ENCODE data around the gene CDKAL1.
"Not testable (repeated sequence)": the region's sequence is repeated elsewhere in the genome, so short reads cannot be mapped to it uniquely, and the experiment has no call there.

CDKAL1 gene

DNA sequence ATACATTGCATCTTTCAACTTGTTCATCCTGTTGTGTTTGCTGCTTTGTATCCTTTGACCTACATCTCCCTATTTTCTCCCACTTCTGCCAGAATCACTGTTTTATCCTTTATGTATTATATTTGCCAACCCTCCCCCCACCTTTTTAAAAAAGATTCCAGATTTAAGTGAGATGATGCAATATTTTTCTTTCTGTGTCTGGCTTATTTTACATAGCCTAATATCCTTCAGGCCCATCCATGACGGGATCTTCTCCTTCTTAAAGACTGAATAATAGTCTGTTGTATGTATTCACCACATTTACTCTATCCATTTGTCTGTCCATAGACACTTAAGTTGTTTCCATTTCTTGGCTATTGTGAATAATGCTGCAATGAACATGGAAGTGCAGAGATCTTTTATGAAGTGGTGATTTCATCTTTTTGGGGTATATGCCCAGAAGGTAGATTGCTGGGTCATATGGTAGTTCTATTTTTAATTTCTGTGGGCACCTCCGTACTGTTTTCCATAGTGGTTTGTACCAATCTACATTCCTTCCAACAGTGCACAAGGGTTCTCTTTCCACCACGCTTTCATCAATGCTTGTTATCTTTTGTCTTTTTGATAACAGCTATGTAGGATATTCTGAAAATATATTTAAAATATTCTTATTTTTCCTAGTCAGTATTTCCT, 181.0 kb downstream of the CDKAL1 start:
- no peak for DNase-seq

DNA sequence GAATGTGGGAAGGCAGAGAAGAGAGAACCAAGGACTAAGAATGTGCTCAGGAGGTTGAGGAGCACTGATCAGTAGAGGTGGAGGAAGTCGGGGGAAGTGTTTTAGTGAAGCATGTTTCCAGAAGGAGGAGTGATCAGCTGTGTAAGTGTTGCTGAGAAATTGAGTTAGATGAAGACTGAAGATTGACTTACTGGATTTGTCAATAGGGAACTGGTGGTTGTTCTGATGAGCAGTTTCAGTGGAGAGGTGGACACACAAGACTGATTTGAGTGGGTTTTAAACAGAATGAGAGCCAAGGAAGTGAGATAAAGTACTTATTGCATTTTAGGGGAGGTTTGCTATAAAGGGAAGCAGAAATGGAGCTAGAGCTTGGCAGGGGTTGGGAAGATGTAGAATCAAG, 182.6 kb downstream of the CDKAL1 start:
- no peak for DNase-seq

DNA sequence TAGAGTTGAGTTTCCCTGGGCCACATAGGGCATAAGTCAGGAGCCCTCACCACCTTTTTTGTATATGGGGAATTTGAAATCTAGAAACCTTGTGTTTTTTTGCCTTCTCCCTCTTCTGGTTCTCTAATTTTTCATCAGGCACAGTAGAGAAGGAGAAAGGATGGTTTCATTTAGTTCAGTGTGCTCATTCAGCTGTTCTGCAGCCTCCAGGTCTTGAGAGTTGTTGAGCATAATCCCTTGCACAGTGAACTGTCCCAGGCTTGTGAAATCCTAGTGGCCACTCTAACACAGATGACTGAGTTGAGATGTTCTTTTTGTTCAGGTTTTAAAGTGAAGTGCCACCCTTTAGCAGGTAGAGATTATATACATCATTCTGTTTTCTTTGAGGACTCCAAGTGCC, 183.5 kb downstream of the CDKAL1 start:
- no peak for DNase-seq

GRCh38 chr6:20718705-20719653, 184.7 kb downstream of the CDKAL1 start:
- DNase-seq: no peak

DNA sequence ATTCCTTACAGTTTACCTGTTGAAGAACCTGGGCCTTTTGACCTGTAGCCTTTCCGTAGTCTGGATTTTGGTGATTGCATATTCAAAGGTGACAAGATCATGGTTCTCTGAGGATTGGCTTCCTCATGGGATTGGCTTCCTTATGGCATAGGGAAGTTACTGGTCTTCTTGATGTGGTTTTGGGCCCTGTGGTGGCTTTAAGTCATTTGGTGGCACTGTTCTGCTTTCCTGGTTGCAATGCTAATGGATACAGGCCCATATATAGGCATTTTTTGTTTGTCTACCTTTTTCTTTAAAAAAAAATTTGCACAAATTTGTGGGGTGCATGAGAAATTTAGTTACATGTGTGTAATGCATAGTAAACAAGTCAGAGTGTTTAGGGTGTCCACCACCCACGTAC, 185.7 kb downstream of the CDKAL1 start:
- no peak for DNase-seq

DNA sequence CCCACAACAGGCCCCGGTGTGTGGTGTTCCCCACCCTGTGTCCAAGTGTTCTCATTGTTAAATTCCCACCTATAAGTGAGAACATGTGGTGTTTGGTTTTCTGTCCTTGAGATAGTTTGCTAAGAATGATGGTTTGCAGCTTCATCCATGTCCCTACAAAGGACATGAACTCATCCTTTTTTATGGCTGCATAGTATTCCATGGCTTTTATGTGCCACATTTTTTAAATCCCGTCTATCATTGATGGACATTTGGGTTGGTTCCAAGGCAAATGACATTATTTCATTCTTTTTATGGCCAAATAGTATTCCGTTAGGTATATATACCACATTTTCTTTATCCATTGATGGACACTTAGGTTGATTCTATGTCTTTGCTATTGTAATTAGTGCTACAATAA, 186.9 kb downstream of the CDKAL1 start:
- DNase-seq: not testable (repeated sequence)

DNA sequence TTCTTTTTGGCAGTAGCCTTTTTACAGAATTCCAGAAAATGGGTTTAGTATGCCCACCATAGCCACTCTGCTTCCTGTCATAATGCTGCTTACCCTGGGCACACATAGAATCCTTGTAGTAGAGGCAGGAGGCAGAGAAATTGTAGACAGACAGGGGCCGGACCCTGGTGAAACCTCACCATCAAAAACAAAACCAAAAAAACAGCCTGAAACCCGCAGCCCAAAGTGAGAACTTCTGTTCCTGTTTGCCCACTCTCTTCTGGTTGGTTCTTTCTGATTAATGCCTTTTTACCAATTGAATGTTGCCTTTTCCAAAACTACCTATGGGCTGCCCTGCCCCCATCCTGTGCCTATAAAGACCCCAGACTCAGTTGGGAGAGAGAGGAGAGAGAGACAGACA, 188.2 kb downstream of the CDKAL1 start:
- DNase-seq: no peak

DNA sequence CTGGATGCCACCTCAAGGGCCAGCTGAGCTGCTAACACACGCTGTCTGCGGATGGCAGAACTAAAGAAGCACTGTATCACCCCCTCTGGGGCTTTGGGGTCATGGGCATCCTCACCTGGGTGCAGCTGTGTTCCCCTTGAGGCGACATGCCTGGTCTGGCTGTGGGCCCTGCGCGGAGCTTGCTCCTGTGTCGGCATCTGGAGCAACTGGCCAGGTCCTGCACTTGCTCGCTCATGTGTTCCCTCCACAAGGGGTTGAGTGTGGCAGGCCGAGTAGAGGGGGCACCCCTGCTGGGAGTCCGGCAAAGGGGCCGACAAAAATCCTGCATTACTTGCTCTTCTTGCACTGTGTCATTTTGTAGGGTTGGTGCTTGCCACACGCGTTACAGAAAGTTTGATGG, 189.0 kb downstream of the CDKAL1 start:
- DNase-seq: no peak

GRCh38 chr6:20724443-20725190, 190.4 kb downstream of the CDKAL1 start:
- DNase-seq: no peak

DNA sequence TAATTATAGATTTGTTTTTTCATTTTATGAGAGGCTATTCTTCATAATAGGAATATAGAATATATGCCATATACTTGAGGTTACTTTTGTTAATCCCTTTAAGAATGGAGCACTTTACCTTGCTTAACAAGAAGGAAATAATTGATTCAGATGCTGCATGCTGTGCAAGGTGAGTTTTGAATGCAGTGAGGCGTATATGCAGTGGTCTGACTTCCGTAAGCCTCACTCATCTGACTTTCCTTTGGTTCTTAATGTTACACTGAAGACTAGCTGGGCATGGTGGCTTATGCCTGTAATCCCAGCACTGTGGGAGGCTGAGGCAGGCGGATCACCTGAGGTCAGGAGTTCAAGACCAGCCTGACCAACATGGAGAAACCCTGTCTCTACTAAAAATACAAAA, 191.0 kb downstream of the CDKAL1 start:
- not testable (repeated sequence) for DNase-seq

DNA sequence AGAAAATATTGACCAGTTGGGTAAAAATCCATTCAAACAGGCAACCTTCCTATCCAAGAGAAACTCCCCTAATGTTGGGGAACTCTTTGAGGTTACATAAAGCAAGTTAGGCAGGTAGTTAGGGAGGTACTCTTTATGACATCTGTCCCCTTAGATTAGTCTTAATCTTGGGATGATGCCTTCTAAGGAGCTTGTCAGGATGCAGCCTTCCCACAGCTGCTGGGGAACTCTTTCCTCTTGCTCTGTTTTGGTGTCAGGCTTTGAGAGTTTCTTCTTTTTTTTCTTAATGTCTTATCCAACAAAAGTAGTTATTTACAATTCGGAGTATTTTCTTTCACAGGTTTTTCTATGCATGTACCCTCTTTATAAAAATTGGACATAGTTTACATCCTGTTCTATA, 194.8 kb downstream of the CDKAL1 start:
- DNase-seq: no peak

DNA sequence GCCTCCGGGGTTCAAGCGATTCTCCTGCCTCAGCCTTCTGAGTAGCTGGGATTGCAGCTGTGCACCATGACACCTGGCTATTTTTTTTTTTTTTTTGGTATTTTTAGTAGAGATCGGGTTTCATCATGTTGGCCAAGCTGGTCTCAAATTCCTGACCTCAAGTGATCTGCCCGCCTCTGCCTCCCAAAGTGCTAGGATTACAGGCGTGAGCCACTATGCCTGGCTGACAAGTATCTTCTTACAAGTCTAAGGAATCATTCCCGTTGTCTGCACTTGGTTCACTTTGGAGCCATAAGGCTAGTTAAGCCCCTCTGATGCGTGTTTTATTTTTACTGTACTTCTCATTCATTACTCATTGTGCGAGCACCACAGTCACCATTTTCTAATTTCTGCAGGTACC, 198.1 kb downstream of the CDKAL1 start:
- DNase-seq: not testable (repeated sequence)

DNA sequence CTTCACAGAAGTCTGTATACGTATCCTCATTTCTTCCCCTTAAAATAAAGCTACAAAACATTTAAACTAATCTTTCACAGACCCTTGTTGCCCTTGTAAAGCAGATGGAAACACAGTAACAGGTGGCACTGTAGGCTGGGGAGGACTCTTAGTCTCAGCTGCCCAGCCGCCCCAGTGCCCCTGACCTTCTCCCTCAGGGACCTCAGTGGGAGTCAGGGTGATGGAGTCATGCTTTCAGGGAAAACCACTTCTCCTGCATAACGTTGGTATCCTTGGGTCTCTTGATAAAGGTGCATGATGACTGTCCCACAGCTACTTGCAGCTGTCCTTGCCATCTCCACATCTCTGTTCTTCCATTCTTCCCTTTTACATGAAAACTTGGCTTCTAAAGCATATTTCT, 198.6 kb downstream of the CDKAL1 start:
- no peak for DNase-seq

DNA sequence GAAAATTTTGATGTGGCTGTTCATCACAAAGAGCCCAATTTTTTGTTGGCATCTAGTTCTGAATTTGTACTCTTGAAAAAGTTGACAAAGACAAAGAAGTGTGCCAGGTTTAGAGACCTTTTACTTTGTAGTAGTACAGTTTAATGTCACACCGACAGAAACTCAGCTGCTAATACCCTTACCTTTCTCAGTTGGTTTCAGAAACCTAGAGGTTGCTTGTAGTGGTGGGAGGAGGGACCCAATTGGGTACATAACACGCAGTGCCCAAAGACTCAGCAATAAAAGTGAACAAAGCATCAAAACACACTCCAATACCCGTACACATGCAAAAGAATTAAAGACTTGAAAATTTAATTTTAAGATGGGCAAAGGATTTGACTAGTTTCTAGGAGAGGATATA, 203.7 kb downstream of the CDKAL1 start:
- DNase-seq: no peak

DNA sequence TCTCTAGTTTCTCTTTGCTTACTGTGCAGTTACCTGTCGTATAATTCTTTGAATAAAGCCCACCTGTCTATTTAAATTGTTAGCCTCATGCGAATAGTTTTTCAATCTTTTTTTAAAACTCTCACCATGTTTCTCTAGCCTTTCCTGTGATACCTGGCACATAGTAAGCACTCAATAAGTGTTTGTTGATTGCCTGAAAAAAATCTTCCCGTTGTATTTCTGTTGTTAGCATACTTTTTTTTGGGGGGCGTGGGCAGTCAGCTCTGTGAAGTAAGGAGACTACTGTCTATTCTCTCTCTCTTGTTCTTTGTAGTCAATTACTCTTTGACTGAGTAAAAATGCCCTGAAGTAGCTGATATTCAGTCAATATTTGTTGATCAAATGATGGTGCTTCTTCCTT, 205.8 kb downstream of the CDKAL1 start:
- no peak for DNase-seq

GRCh38 chr6:20740727-20741126, 206.5 kb downstream of the CDKAL1 start:
- DNase-seq: no peak

- no peak for DNase-seq
These were observed 207.2 kb downstream of the CDKAL1 start for GRCh38 chr6:20741490-20741889.

DNA sequence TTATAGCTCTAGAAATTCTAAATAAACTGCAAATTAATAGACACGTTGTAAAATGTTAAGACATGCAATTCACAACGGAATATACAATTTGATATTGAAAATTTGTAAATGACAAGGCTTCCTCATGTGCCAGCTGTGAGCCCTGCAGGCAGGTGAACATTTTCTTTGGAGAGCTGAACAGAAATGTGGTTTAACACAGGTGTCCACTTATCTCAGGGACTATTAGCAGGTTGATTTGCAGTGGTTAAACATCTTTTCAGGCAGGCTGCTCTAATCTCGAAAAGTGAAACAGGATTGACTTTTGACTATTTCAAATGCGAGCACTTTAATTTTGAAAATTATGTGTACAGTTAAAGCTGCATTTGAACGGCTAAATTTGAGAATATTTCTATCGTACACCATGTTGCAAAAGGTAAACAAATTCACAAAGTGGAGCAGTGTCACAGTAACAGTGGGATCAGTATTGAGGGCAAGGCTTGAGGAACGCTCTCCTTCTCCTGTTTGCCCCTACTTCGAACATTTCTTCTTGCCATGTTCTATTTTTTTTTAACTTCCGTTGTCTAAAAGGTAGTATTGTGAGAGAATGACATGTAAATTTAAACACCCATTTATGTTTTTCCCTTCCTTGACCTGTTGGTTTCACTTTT, 210.8 kb downstream of the CDKAL1 start:
- no peak for DNase-seq

- no peak for DNase-seq
These were observed 211.8 kb downstream of the CDKAL1 start for GRCh38 chr6:20746024-20746423.

GRCh38 chr6:20746805-20747558, 212.7 kb downstream of the CDKAL1 start:
- no peak for DNase-seq

DNA sequence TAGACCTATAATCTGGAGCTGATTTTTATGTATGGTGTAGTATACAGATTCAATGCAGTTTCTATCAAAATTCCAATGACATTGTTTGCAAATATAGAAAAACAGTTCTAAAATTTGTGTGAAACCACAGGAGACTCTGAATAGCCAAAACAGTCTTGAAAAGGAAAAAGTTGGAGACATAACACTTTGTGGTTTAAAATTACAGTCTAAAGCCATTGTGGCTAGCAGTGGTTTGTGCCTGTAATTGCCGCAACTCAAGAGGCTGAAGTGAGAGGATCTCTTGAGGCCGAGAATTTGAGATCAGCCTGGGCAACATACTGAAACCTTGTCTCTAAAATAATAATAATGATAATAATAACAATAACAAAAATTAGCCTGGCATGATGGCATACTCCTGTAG, 213.7 kb downstream of the CDKAL1 start:
- no peak for DNase-seq

DNA sequence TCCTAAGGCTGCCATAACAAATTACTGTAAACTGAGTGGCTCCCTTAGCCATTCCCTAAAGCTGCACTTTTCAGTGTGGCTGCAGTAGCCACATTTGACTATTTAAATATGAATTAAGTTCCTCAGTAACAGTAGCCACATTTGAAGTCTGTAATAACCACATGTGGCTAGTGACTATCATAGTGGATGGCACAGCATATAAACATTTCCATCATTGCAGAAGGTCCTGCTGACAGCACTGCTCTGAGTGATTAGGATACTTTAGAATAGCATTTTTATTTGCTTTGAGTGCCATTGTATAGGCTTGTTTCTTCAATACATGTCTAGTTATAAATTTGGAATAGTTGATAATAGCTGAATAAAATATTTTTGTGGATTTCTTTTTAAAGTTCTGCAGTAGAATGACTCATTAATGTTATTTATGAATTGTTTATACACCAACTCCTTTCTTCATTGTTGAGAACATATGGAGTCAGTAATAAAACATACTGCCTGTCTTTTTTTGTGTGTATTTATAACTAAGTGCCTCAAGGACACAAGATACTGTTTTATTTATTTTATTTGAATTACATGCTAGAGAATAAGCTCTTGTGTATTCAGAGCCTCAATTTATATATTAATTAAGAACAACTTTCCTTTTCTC, 217.2 kb downstream of the CDKAL1 start:
- no peak for DNase-seq
